ENCODE data around the gene HPCAL1. TPM values are rescaled to one million over a fixed set of nuclear protein-coding genes. Genes with fewer than 3 reads are reported as not detected.

The HPCAL1 gene
- total and polyA plus RNA-seq, 10 of the 15 experiments (the other 5 are each of a cell fraction or from before 2014, with no cell fraction given), result 0.40 to 12.8 (median 7.9) TPM

DNA sequence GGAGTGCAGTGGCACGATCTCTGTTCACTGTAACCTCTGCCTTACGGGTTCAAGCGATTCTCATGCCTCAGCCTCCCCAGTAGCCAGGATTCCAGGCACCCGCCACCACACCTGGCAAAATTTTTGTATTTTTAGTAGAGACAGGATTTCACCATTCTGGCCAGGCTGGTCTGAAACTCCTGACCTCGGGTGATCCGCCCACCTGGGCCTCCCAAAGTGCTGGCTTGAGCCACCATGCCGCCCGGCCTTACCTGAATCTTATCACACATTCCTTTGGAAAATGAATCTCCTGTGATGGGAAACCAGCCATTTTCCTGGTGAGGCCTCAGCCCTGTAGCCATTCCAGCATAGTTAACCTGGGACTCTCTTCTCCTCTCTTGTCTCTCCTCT is 57.8 kb downstream of the HPCAL1 start (continued):
- TF ChIP-seq, protein P1, sequence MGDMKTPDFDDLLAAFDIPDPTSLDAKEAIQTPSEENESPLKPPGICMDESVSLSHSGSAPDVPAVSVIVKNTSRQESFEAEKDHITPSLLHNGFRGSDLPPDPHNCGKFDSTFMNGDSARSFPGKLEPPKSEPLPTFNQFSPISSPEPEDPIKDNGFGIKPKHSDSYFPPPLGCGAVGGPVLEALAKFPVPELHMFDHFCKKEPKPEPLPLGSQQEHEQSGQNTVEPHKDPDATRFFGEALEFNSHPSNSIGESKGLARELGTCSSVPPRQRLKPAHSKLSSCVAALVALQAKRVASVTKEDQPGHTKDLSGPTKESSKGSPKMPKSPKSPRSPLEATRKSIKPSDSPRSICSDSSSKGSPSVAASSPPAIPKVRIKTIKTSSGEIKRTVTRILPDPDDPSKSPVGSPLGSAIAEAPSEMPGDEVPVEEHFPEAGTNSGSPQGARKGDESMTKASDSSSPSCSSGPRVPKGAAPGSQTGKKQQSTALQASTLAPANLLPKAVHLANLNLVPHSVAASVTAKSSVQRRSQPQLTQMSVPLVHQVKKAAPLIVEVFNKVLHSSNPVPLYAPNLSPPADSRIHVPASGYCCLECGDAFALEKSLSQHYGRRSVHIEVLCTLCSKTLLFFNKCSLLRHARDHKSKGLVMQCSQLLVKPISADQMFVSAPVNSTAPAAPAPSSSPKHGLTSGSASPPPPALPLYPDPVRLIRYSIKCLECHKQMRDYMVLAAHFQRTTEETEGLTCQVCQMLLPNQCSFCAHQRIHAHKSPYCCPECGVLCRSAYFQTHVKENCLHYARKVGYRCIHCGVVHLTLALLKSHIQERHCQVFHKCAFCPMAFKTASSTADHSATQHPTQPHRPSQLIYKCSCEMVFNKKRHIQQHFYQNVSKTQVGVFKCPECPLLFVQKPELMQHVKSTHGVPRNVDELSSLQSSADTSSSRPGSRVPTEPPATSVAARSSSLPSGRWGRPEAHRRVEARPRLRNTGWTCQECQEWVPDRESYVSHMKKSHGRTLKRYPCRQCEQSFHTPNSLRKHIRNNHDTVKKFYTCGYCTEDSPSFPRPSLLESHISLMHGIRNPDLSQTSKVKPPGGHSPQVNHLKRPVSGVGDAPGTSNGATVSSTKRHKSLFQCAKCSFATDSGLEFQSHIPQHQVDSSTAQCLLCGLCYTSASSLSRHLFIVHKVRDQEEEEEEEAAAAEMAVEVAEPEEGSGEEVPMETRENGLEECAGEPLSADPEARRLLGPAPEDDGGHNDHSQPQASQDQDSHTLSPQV (IDR thresholded peaks at IDR 0.05), result no peak
- TF ChIP-seq ZZZ3 (IDR thresholded peaks at IDR 0.05; ENCODE audit: control insufficient read depth, insufficient read length, low read depth), result no peak
- TF ChIP-seq, protein P2, sequence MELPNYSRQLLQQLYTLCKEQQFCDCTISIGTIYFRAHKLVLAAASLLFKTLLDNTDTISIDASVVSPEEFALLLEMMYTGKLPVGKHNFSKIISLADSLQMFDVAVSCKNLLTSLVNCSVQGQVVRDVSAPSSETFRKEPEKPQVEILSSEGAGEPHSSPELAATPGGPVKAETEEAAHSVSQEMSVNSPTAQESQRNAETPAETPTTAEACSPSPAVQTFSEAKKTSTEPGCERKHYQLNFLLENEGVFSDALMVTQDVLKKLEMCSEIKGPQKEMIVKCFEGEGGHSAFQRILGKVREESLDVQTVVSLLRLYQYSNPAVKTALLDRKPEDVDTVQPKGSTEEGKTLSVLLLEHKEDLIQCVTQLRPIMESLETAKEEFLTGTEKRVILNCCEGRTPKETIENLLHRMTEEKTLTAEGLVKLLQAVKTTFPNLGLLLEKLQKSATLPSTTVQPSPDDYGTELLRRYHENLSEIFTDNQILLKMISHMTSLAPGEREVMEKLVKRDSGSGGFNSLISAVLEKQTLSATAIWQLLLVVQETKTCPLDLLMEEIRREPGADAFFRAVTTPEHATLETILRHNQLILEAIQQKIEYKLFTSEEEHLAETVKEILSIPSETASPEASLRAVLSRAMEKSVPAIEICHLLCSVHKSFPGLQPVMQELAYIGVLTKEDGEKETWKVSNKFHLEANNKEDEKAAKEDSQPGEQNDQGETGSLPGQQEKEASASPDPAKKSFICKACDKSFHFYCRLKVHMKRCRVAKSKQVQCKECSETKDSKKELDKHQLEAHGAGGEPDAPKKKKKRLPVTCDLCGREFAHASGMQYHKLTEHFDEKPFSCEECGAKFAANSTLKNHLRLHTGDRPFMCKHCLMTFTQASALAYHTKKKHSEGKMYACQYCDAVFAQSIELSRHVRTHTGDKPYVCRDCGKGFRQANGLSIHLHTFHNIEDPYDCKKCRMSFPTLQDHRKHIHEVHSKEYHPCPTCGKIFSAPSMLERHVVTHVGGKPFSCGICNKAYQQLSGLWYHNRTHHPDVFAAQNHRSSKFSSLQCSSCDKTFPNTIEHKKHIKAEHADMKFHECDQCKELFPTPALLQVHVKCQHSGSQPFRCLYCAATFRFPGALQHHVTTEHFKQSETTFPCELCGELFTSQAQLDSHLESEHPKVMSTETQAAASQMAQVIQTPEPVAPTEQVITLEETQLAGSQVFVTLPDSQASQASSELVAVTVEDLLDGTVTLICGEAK (IDR thresholded peaks at IDR 0.05; ENCODE audit: borderline replicate concordance), result no peak
- TF ChIP-seq TCF12 (IDR thresholded peaks at IDR 0.05; ENCODE audit: low read depth, low read length), result no peak
